ENCODE measurements around the gene TBC1D22A. TPM values are rescaled to one million over a fixed set of nuclear protein-coding genes. Genes with fewer than 3 reads are reported as not detected.

TBC1D22A gene
- total and polyA plus RNA-seq, 2 experiments from 2014 or later, result 9.6 to 13.3 TPM

- Mint-ChIP-seq H3K4me1 (peaks cover 6% of the 10 kb centered on the region; the same call in 2 of the 3 replicates), H3K9me3 (no peaks in the 10 kb centered on the region; the same call in 1 of the 3 replicates), H3K4me3 (no peak overlapping the region), H3K27ac (peak overlapping the region; percentile 27; the same call in 1 of the 2 replicates), H3K36me3 (ENCODE audit: low read depth) (no peaks in the 10 kb centered on the region), H3K27me3 (ENCODE audit: insufficient read depth, low read depth, poor library complexity) (peaks cover 9% of the 10 kb centered on the region)
- DNase-seq (ENCODE audit: low spot score), result no peak
- no peak overlapping the region for H2AFZ ChIP-seq
- H3K4me1 ChIP-seq (ENCODE audit: insufficient read depth), result no peaks in the 10 kb centered on the region
- H3K79me2 ChIP-seq (replicated peaks; ENCODE audit: insufficient read depth), result 0 out of 2 replicates have a peak, but pooled peaks cover 3% of the 10 kb centered on the region
- H4K20me1 ChIP-seq (replicated peaks; ENCODE audit: insufficient read depth), result 0 out of 2 replicates have a peak, but pooled peaks cover 4% of the 10 kb centered on the region
- no peaks in the 10 kb centered on the region for H3K9me2 ChIP-seq (ENCODE audit: insufficient read depth)
- H3K4me2 ChIP-seq, result no peak overlapping the region
- no peak overlapping the region for H3K4me3 ChIP-seq
- ATAC-seq, result no peak
- no peaks in the 10 kb centered on the region for H3F3A ChIP-seq (replicated peaks; ENCODE audit: low read depth)
- TF ChIP-seq EZH2phosphoT487 (IDR thresholded peaks at IDR 0.05; ENCODE audit: unreplicated experiment) (no peak), NANOG (IDR thresholded peaks at IDR 0.05; ENCODE audit: borderline replicate concordance) (no peak), CTCF (conservative IDR thresholded peaks at IDR 0.05; ENCODE audit: low read depth in 2 of 2) (no peak), POLR2AphosphoS5 (IDR thresholded peaks at IDR 0.05; ENCODE audit: low read depth) (no peak), CREB1 (CRISPR knock-in tag; IDR thresholded peaks at IDR 0.05; ENCODE audit: low read depth) (no peak), REST (IDR thresholded peaks at IDR 0.05; ENCODE audit: unreplicated experiment) (no peak), EZH2 (IDR thresholded peaks at IDR 0.05; ENCODE audit: low read depth, unreplicated experiment) (no peak), ZNF114 (CRISPR knock-in tag; IDR thresholded peaks at IDR 0.05) (no peak), ZNF331 (CRISPR knock-in tag; IDR thresholded peaks at IDR 0.05; ENCODE audit: low read depth) (no peak), JUNB (IDR thresholded peaks at IDR 0.05; ENCODE audit: unreplicated experiment) (no peak), ZNF462 (CRISPR knock-in tag; IDR thresholded peaks at IDR 0.05) (no peak), ETS1 (IDR thresholded peaks at IDR 0.05) (no peak), STAT1 (IDR thresholded peaks at IDR 0.05; ENCODE audit: unreplicated experiment) (no peak)
- no peaks in the 10 kb centered on the region for H3K36me3 ChIP-seq (ENCODE audit: insufficient read depth)
- no peaks in the 10 kb centered on the region for H3K27me3 ChIP-seq (ENCODE audit: insufficient read depth)
- no peak overlapping the region for H3K27ac ChIP-seq (ENCODE audit: low read depth)
Observed at GRCh38 chr22:47035425-47035881, 273.0 kb downstream of the TBC1D22A start.
